ENCODE results near the gene SPACA4. TPM values are rescaled to one million over a fixed set of nuclear protein-coding genes. Genes with fewer than 3 reads are reported as not detected.
A peak's percentile ranks its signal among the peaks of the same experiment; 100 is the strongest.

The SPACA4 gene
- total RNA-seq, 4 donors from 2014 or later = not detected

- Histone ChIP-seq H3K4me1 (peaks cover 17 to 29% (median 28%) of the 10 kb centered on the region in 4 donors), H3K27ac (replicated peaks in 1 of 4) (peak overlapping the region in 2 of 4 donors; percentile 89 to 94), H3K36me3 (no peaks in the 10 kb centered on the region), H3K27me3 (no peaks in the 10 kb centered on the region), H3K4me3 (peak overlapping the region; percentile 63 to 73 (median 67)), H3K9me3 (no peaks in the 10 kb centered on the region)
- no peak for DNase-seq (ENCODE audit: extremely low spot score)
- WGBS = 80% methylated on average over 4 of the region's 4 CpGs
- intact Hi-C loops (cut with DNase I) = loop anchor here (10.0 kb wide), 2 partner anchors 150 to 200 kb away; no protein-coding TSS in a partner anchor
- TF ChIP-seq CTCF (IDR thresholded peaks at IDR 0.05) (no peak), EP300 (IDR thresholded peaks at IDR 0.05) (no peak), POLR2A (IDR thresholded peaks at IDR 0.05; ENCODE audit: low read depth) (no peak), POLR2AphosphoS5 (IDR thresholded peaks at IDR 0.05) (no peak)
These were observed 37.8 kb downstream of the SPACA4 start for GRCh38 chr19:48644355-48644754.

- peak overlapping the region; percentile 63 to 73 (median 67) for H3K4me3 ChIP-seq
- H3K27ac ChIP-seq (replicated peaks in 1 of 4) = peak overlapping the region; percentile 89 to 94 (median 91)
- no peaks in the 10 kb centered on the region for H3K36me3 ChIP-seq
- no peaks in the 10 kb centered on the region for H3K9me3 ChIP-seq
- H3K27me3 ChIP-seq = no peaks in the 10 kb centered on the region
- 0% methylated on average over 20 of the region's 25 CpGs for WGBS
- DNase-seq (ENCODE audit: extremely low spot score) = no peak
- intact Hi-C loops (cut with DNase I) = loop anchor here (10.0 kb wide), 2 partner anchors 150 to 200 kb away; no protein-coding TSS in a partner anchor
- peaks cover 17 to 29% (median 26%) of the 10 kb centered on the region in 4 donors for H3K4me1 ChIP-seq
- no peak for TF ChIP-seq EP300 (IDR thresholded peaks at IDR 0.05)
- TF ChIP-seq CTCF (IDR thresholded peaks at IDR 0.05) = peak in 1 of 3 experiments; percentile 4
- peak; percentile 38 to 74 for TF ChIP-seq POLR2AphosphoS5 (IDR thresholded peaks at IDR 0.05)
- TF ChIP-seq POLR2A (IDR thresholded peaks at IDR 0.05; ENCODE audit: low read depth) = no peak
These were observed 38.5 kb downstream of the SPACA4 start for GRCh38 chr19:48644839-48645619.

- Histone ChIP-seq H3K36me3 (no peaks in the 10 kb centered on the region), H3K4me3 (peak overlapping the region; percentile 63 to 73 (median 67)), H3K27me3 (no peaks in the 10 kb centered on the region), H3K4me1 (peaks cover 17 to 29% (median 26%) of the 10 kb centered on the region in 4 donors), H3K9me3 (no peaks in the 10 kb centered on the region), H3K27ac (replicated peaks in 1 of 4) (peak overlapping the region; percentile 89 to 94 (median 91))
- DNase-seq (ENCODE audit: extremely low spot score) = no peak
- intact Hi-C loops (cut with DNase I) = loop anchor here (10.0 kb wide), 2 partner anchors 149 to 199 kb away; no protein-coding TSS in a partner anchor
- no peak for TF ChIP-seq POLR2A (IDR thresholded peaks at IDR 0.05; ENCODE audit: low read depth)
- no peak for TF ChIP-seq CTCF (IDR thresholded peaks at IDR 0.05)
- TF ChIP-seq EP300 (IDR thresholded peaks at IDR 0.05) = no peak
- TF ChIP-seq POLR2AphosphoS5 (IDR thresholded peaks at IDR 0.05) = no peak
- 0% methylated on average over 6 of the region's 6 CpGs for WGBS
These were observed 39.1 kb downstream of the SPACA4 start for GRCh38 chr19:48645620-48646000.

GRCh38 chr19:48646001-48646721 is 39.6 kb downstream of the SPACA4 start, which contains the start of gene CA11:
CA11 (minus strand) TSS chr19:48646187; CDS start chr19:48645632, 555 bp downstream.
- Histone ChIP-seq H3K4me3 (peak within 1 kb of the TSS; percentile 63 to 73 (median 67)), H3K4me1 (peaks cover 17 to 29% (median 26%) of the 10 kb centered on the region in 4 donors), H3K27me3 (no peaks in the 10 kb centered on the region), H3K9me3 (no peaks in the 10 kb centered on the region), H3K27ac (replicated peaks in 1 of 4) (peak within 1 kb of the TSS; percentile 89 to 94 (median 91)), H3K36me3 (no peaks in the 10 kb centered on the region)
- intact Hi-C loops (cut with DNase I) = loop anchor here (10.0 kb wide), 2 partner anchors 149 to 199 kb away; no protein-coding TSS in a partner anchor
- no peak for TF ChIP-seq POLR2A (IDR thresholded peaks at IDR 0.05; ENCODE audit: low read depth)
- peak; percentile 51 to 64 for TF ChIP-seq POLR2AphosphoS5 (IDR thresholded peaks at IDR 0.05)
- TF ChIP-seq CTCF (IDR thresholded peaks at IDR 0.05) = peak; percentile 92 to 98 (median 96)
- no peak for TF ChIP-seq EP300 (IDR thresholded peaks at IDR 0.05)
- 1% methylated on average over 25 of the region's 33 CpGs for WGBS
- no peak for DNase-seq (ENCODE audit: extremely low spot score)

Measured in esophagus muscularis mucosa (tissue), 4 donors.